GM23338 (cell line): ENCODE measurements around the gene OMP. TPM values are rescaled to one million over a fixed set of nuclear protein-coding genes. Genes with fewer than 3 reads are reported as not detected.

Experiments used
- ATAC-seq: fragments of 200-7000 bp; cut with Tn5 transposase; 3 replicates; pipeline ENCODE4 v1.9.1; 2020
- DNase-seq: peaks from one replicate; pipeline ENCODE4 v3.0.0-alpha.2; 2015; ENCODE audit warnings: low spot score
- H2AFZ ChIP-seq: fragments of 200-600 bp; sonication (generic); 2 replicates; pipeline ENCODE4 v1.8.0; 2016; ENCODE audit warnings: antibody characterized with exemption, mild to moderate bottlenecking, moderate library complexity
- H3F3A ChIP-seq: fragments of 200-600 bp; sonication (generic); replicated peaks from 2 replicates; pipeline ENCODE4 v1.8.0; 2017; ENCODE audit warnings: antibody characterized with exemption, mixed run types, low read depth
- H3K27ac ChIP-seq: fragments of 200-600 bp; sonication (generic); 2 replicates; pipeline ENCODE4 v1.6.1; 2016; ENCODE audit warnings: low read depth
- H3K27me3 ChIP-seq: fragments of 200-600 bp; sonication (generic); 2 replicates; pipeline ENCODE4 v1.8.0; 2016; ENCODE audit warnings: mild to moderate bottlenecking, mixed run types, moderate library complexity; ENCODE audit not compliant: insufficient read depth
- H3K36me3 ChIP-seq: fragments of 200-600 bp; sonication (generic); 2 replicates; pipeline ENCODE4 v1.8.0; 2016; ENCODE audit warnings: mild to moderate bottlenecking; ENCODE audit not compliant: insufficient read depth
- H3K4me1 ChIP-seq: fragments of 200-600 bp; sonication (generic); 2 replicates; pipeline ENCODE4 v1.8.0; 2016; ENCODE audit warnings: mild to moderate bottlenecking, moderate library complexity; ENCODE audit not compliant: insufficient read depth
- H3K4me2 ChIP-seq: fragments of 200-600 bp; sonication (generic); 2 replicates; pipeline ENCODE4 v1.7.1; 2017; ENCODE audit warnings: mixed run types
- H3K4me3 ChIP-seq: fragments of 200-600 bp; sonication (generic); 2 replicates; pipeline ENCODE4 v1.6.1; 2016; ENCODE audit warnings: mixed run types
- H3K79me2 ChIP-seq: fragments of 200-600 bp; sonication (generic); replicated peaks from 2 replicates; pipeline ENCODE4 v1.8.0; 2017; ENCODE audit warnings: mild to moderate bottlenecking; ENCODE audit not compliant: insufficient read depth
- H3K9me2 ChIP-seq: fragments of 200-600 bp; sonication (generic); 2 replicates; pipeline ENCODE4 v1.8.0; 2017; ENCODE audit not compliant: insufficient read depth
- H4K20me1 ChIP-seq: fragments of 200-600 bp; sonication (generic); replicated peaks from 2 replicates; pipeline ENCODE4 v1.8.0; 2017; ENCODE audit warnings: mild to moderate bottlenecking; ENCODE audit not compliant: insufficient read depth
- H3K27ac Mint-ChIP-seq: 2 replicates; pipeline ENCODE4 v1.8.0; 2020; ENCODE audit warnings: inconsistent platforms, mild to moderate bottlenecking, moderate library complexity, mixed read lengths
- H3K27me3 Mint-ChIP-seq: 3 replicates; pipeline ENCODE4 v1.8.0; 2022; ENCODE audit warnings: low read depth, mild to moderate bottlenecking, moderate library complexity, mixed read lengths, inconsistent platforms; ENCODE audit not compliant: insufficient read depth, poor library complexity
- H3K36me3 Mint-ChIP-seq: 3 replicates; pipeline ENCODE4 v1.8.0; 2021; ENCODE audit warnings: low read depth, mild to moderate bottlenecking, inconsistent platforms, moderate library complexity, mixed read lengths
- H3K4me1 Mint-ChIP-seq: 3 replicates; pipeline ENCODE4 v1.8.0; 2020; ENCODE audit warnings: mild to moderate bottlenecking, inconsistent platforms, mixed read lengths
- H3K4me3 Mint-ChIP-seq: 3 replicates; pipeline ENCODE4 v1.8.0; 2021; ENCODE audit warnings: moderate library complexity, mild to moderate bottlenecking, inconsistent platforms, mixed read lengths
- H3K9me3 Mint-ChIP-seq: 3 replicates; pipeline ENCODE4 v1.8.0; 2020; ENCODE audit warnings: moderate library complexity, mild to moderate bottlenecking, inconsistent platforms, mixed read lengths
- ETS1 ChIP-seq: IDR thresholded peaks from 2 replicates; pipeline ENCODE4 v1.6.1; 2016; ENCODE audit warnings: antibody characterized with exemption
- EZH2phosphoT487 ChIP-seq: fragments of 200-600 bp; sonication (generic); IDR thresholded peaks from one replicate; pipeline ENCODE4 v1.8.1; 2018; ENCODE audit warnings: antibody characterized with exemption; ENCODE audit not compliant: unreplicated experiment
- JUNB ChIP-seq: IDR thresholded peaks from one replicate; pipeline ENCODE4 v1.6.1; 2016; ENCODE audit warnings: antibody characterized with exemption; ENCODE audit not compliant: unreplicated experiment
- POLR2AphosphoS5 ChIP-seq: IDR thresholded peaks from 2 replicates; pipeline ENCODE4 v1.6.1; 2016; ENCODE audit warnings: antibody characterized with exemption, low read depth
- REST ChIP-seq: IDR thresholded peaks from one replicate; pipeline ENCODE4 v1.6.1; 2018; ENCODE audit warnings: antibody characterized with exemption; ENCODE audit not compliant: unreplicated experiment
- polyA plus RNA-seq: library from polyadenylated mRNA; unstranded; fragments of >200 nt; fragmentation: Nextera tagmentation; extraction: Ambion mirVana; gene quantifications from 2 replicates; pipeline ENCODE4 v1.2.1, GENCODE V29; 2016
- total RNA-seq: library from RNA; depleted of rRNA; stranded (reverse); fragments of >200 nt; shearing (Covaris generic); gene quantifications from 2 replicates; pipeline ENCODE4 v1.2.3, GENCODE V29; 2014
- TF ChIP-seq, protein P1 (sequence below), 2 experiments: fragments of 200-600 bp in 1 of 2; sonication (generic) in 1 of 2; conservative IDR thresholded peaks; 2 replicates each; pipeline versions ENCODE4 v1.5.1 to v1.6.1; 2016 to 2017; ENCODE audit warnings: antibody characterized with exemption in 2 of 2, low read depth in 2 of 2, mild to moderate bottlenecking in 2 of 2, moderate library complexity in 1 of 2

OMP gene
- total and polyA plus RNA-seq, 2 experiments from 2014 or later: 1.0 TPM; not detected in 1

GRCh38 chr11:77147668-77148321 lies 45.2 kb downstream of the OMP start:
- TF ChIP-seq, protein P1, sequence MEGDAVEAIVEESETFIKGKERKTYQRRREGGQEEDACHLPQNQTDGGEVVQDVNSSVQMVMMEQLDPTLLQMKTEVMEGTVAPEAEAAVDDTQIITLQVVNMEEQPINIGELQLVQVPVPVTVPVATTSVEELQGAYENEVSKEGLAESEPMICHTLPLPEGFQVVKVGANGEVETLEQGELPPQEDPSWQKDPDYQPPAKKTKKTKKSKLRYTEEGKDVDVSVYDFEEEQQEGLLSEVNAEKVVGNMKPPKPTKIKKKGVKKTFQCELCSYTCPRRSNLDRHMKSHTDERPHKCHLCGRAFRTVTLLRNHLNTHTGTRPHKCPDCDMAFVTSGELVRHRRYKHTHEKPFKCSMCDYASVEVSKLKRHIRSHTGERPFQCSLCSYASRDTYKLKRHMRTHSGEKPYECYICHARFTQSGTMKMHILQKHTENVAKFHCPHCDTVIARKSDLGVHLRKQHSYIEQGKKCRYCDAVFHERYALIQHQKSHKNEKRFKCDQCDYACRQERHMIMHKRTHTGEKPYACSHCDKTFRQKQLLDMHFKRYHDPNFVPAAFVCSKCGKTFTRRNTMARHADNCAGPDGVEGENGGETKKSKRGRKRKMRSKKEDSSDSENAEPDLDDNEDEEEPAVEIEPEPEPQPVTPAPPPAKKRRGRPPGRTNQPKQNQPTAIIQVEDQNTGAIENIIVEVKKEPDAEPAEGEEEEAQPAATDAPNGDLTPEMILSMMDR (conservative IDR thresholded peaks at IDR 0.05; ENCODE audit: low read depth in 2 of 2): no peak
- TF ChIP-seq POLR2AphosphoS5: peak; percentile 40; the same call in 1 of the 2 replicates
- peak overlapping the region; percentile 80 for H3K4me3 Mint-ChIP-seq
- no peaks in the 10 kb centered on the region for H3K9me3 Mint-ChIP-seq
- H3K27ac Mint-ChIP-seq: peak overlapping the region; percentile 27; the same call in 1 of the 2 replicates
- Histone ChIP-seq H4K20me1 (no peaks in the 10 kb centered on the region), H3K79me2 (no peaks in the 10 kb centered on the region), H2AFZ (peak overlapping the region; percentile 97), H3K9me2 (no peaks in the 10 kb centered on the region), H3K27me3 (no peaks in the 10 kb centered on the region), H3K4me3 (peak overlapping the region; percentile 68), H3F3A (no peaks in the 10 kb centered on the region), H3K27ac (no peak overlapping the region), H3K4me1 (peaks cover 12% of the 10 kb centered on the region), H3K36me3 (no peaks in the 10 kb centered on the region), H3K4me2 (peak overlapping the region; percentile 84)
- H3K27me3 Mint-ChIP-seq: peaks cover 23% of the 10 kb centered on the region
- DNase-seq (peak; percentile 81), ATAC-seq (peak; percentile 72)
- H3K36me3 Mint-ChIP-seq: no peaks in the 10 kb centered on the region
- H3K4me1 Mint-ChIP-seq: peaks cover 29% of the 10 kb centered on the region

DNA sequence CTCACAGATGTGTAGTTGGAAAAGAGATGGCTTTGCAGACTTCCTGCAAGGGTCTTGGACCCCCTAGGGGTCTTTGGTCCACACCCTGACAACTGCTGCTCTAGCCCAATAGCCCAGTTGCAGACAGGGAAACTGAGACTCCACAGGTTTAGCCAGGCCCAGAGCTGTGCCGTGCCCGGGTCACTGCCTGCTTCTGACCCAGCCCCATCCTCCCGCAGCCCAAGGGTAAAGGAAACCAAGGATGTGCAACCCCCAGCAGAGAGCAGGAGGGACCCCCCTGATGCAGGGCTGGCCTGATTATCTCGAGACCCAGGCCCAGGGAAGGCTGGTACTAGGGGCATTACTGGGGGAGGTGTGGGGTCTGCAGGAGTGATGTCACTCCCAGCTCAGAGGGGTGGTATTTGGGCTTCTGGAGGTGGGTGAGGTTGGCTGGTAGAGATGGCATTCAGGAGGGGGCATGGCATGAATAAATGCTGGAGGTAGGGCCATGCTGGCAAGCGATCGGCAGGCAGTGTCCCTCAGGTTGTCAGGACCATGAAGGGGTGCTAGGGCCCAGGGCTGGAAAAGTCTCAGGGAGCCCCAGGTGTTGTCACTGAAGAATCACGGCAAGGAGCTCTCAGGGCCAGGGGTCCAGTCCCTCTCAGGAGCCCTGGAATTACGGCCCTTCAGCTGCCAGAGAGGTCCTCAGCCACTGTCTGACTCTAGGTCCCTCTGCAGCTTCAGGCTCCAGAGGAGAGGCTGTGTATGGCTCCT lies 46.5 kb downstream of the OMP start:
- Mint-ChIP-seq H3K36me3 (no peaks in the 10 kb centered on the region), H3K4me1 (peaks cover 29% of the 10 kb centered on the region), H3K4me3 (peak overlapping the region; percentile 38; the same call in 1 of the 3 replicates), H3K9me3 (no peaks in the 10 kb centered on the region), H3K27me3 (peaks cover 21% of the 10 kb centered on the region), H3K27ac (no peak overlapping the region)
- Histone ChIP-seq H3K4me1 (peaks cover 12% of the 10 kb centered on the region), H3K36me3 (no peaks in the 10 kb centered on the region), H3K4me2 (no peak overlapping the region), H3F3A (no peaks in the 10 kb centered on the region), H3K9me2 (no peaks in the 10 kb centered on the region), H3K79me2 (no peaks in the 10 kb centered on the region), H4K20me1 (no peaks in the 10 kb centered on the region), H3K4me3 (no peak overlapping the region), H3K27ac (no peak overlapping the region), H2AFZ (no peak overlapping the region), H3K27me3 (no peaks in the 10 kb centered on the region)
- no peak for ATAC-seq
- DNase-seq: no peak
- TF ChIP-seq ETS1: no peak
- no peak for TF ChIP-seq REST
- TF ChIP-seq JUNB: no peak
- TF ChIP-seq EZH2phosphoT487: no peak
